HepG2 (cell line): ENCODE results near the gene RAPGEF6. TPM values are rescaled to one million over a fixed set of nuclear protein-coding genes. Genes with fewer than 3 reads are reported as not detected.
A peak's percentile ranks its signal among the peaks of the same experiment; 100 is the strongest.

ENCODE experiments used
- AGO1 ChIP-seq: fragments of 200-400 bp; formaldehyde crosslinking; IDR thresholded peaks from 2 replicates; pipeline ENCODE4 v1.6.1; 2017; ENCODE audit warnings: mild to moderate bottlenecking, low read depth, low read length, moderate library complexity; ENCODE audit not compliant: poor library complexity, severe bottlenecking
- EEA1 ChIP-seq: sonication (generic); formaldehyde crosslinking; IDR thresholded peaks from 2 replicates; pipeline ENCODE4 v1.5.1; 2020; ENCODE audit warnings: mild to moderate bottlenecking, missing genetic modification reagents, borderline replicate concordance
- FOXO1 ChIP-seq: sonication (generic); formaldehyde crosslinking; IDR thresholded peaks from 2 replicates; pipeline ENCODE4 v1.4.0; 2020; ENCODE audit warnings: missing genetic modification reagents
- HDAC1 ChIP-seq: sonication (generic); formaldehyde crosslinking; IDR thresholded peaks from 2 replicates; pipeline ENCODE4 v1.5.1; 2020; ENCODE audit warnings: mild to moderate bottlenecking, missing genetic modification reagents
- KLF15 ChIP-seq: sonication (generic); formaldehyde crosslinking; IDR thresholded peaks from 2 replicates; pipeline ENCODE4 v1.8.1; 2023; ENCODE audit warnings: borderline replicate concordance, mild to moderate bottlenecking, inconsistent platforms, missing genetic modification reagents, mixed read lengths
- SNRNP70 ChIP-seq: fragments of 200-400 bp; formaldehyde crosslinking; IDR thresholded peaks from 2 replicates; pipeline ENCODE4 v1.6.1; 2017; ENCODE audit warnings: mild to moderate bottlenecking, low read depth, low read length, moderate library complexity
- SOX5 ChIP-seq: IDR thresholded peaks from 2 replicates; pipeline ENCODE4 v1.6.1; 2016; ENCODE audit warnings: borderline replicate concordance
- SP1 ChIP-seq, 2 experiments: fragments of 450-650 bp in 1 of 2; sonication (generic) in 1 of 2; formaldehyde crosslinking in 1 of 2; IDR thresholded peaks; 2 replicates each; pipeline versions ENCODE4 v1.4.0 to v1.6.1; 2016 to 2020; ENCODE audit warnings: missing genetic modification reagents in 1 of 2
- TOPORS ChIP-seq: sonication (generic); formaldehyde crosslinking; IDR thresholded peaks from 2 replicates; pipeline ENCODE4 v1.8.0; 2023; ENCODE audit warnings: mild to moderate bottlenecking, missing genetic modification reagents
- ZEB1 ChIP-seq: IDR thresholded peaks from 2 replicates; pipeline ENCODE4 v1.6.1; 2012; ENCODE audit warnings: mild to moderate bottlenecking, low read depth, inconsistent platforms; ENCODE audit not compliant: insufficient replicate concordance
- ZFX ChIP-seq: sonication (generic); formaldehyde crosslinking; IDR thresholded peaks from 2 replicates; pipeline ENCODE4 v1.4.0; 2020; ENCODE audit warnings: mild to moderate bottlenecking, low read depth, missing genetic modification reagents, moderate library complexity
- ZMAT3 ChIP-seq: sonication (generic); formaldehyde crosslinking; conservative IDR thresholded peaks from 2 replicates; pipeline ENCODE4 v1.7.0; 2021; ENCODE audit warnings: missing genetic modification reagents
- ZNF101 ChIP-seq: sonication (generic); formaldehyde crosslinking; IDR thresholded peaks from 2 replicates; pipeline ENCODE4 v1.4.0; 2020; ENCODE audit warnings: mild to moderate bottlenecking, low read depth, missing genetic modification reagents, borderline replicate concordance
- ZNF143 ChIP-seq: sonication (generic); formaldehyde crosslinking; IDR thresholded peaks from 2 replicates; pipeline ENCODE4 v1.4.0; 2020; ENCODE audit warnings: missing genetic modification reagents
- ZNF878 ChIP-seq: sonication (generic); formaldehyde crosslinking; IDR thresholded peaks from 2 replicates; pipeline ENCODE4 v1.8.1; 2023; ENCODE audit warnings: mild to moderate bottlenecking, missing genetic modification reagents, moderate library complexity
- polyA plus RNA-seq, 8 experiments: library from polyadenylated mRNA; depleted of rRNA in 3 of 8; stranded (reverse) in 7 of 8; unstranded in 1 of 8; fragments of >200 nt; fragmentation: Illumina TruSeq in 4 of 8; extraction: Trizol in 4 of 8; gene quantifications; 2 replicates each; pipeline versions ENCODE4 v1.2.1 to v1.2.3, GENCODE V29; 2011 to 2016; ENCODE audit warnings: low read depth in 4 of 8, missing spikeins in 1 of 8, mixed read lengths in 1 of 8; ENCODE audit not compliant: insufficient read depth in 1 of 8
- total RNA-seq, 5 experiments: library from RNA; depleted of rRNA; stranded (reverse); fragments of >200 nt; fragmentation: Illumina TruSeq; extraction: Trizol; gene quantifications; 2 replicates each; pipeline ENCODE4 v1.2.3, GENCODE V29; 2016; ENCODE audit warnings: low read depth in 1 of 5
- TF ChIP-seq, protein P1 (sequence below): sonication (generic); formaldehyde crosslinking; conservative IDR thresholded peaks from 2 replicates; pipeline ENCODE4 v1.4.0; 2020; ENCODE audit warnings: mild to moderate bottlenecking, missing genetic modification reagents, moderate library complexity
- TF ChIP-seq, protein P2 (sequence below): sonication (generic); formaldehyde crosslinking; IDR thresholded peaks from 2 replicates; pipeline ENCODE4 v1.4.0; 2020; ENCODE audit warnings: mild to moderate bottlenecking, missing genetic modification reagents
- TF ChIP-seq, protein P3 (sequence below): IDR thresholded peaks from 2 replicates; pipeline ENCODE4 v1.6.1; 2016; ENCODE audit warnings: missing biosample characterization, missing genetic modification reagents, low read depth
- TF ChIP-seq, protein P4 (sequence below): sonication (generic); formaldehyde crosslinking; IDR thresholded peaks from 2 replicates; pipeline ENCODE4 v1.4.0; 2020; ENCODE audit warnings: mild to moderate bottlenecking, missing genetic modification reagents

Gene RAPGEF6
- total and polyA plus RNA-seq, 2 of the 13 experiments (the other 11 are each of a cell fraction or from before 2014, with no cell fraction given): 7.7 to 24.6 TPM

DNA sequence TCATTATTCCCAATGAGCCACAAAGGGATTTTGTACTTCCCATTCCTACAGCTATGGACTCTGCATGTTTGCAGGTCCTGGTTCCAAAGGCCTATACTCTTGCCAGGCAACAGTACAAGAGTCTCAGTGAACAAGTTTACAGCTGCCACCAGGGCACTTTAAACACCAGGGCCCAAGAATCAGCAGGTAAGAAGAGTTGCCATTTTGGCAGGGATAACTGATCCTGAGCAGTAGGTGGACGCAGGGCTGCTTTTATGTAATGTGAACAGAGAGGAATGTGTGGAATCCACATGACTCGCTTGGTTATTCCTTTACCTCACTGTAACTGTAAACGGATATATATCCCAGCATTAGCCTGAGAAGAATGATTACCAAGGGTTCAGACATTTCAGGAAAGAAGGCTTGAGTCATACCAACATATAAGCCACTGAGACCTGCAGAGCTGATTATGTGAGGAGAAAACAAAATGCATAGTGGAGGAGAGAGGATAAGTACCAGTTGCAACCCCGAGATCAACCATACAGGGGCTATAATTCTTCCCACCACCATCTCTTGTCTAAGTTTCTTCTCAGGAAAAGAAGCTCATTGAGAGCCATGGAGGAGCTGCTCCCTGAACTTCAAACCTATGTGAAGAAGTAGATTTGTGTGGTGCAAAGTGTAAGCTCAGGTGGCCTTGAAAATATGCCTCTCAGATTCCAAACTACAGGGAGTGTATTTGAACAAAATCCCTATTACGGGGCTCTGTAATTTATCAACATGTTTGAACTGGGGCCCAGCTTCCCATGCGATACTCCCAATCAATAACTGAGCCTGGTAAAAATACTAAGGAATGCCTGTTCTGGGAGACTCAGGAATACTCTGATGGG lies 24.6 kb downstream of the RAPGEF6 start (continued):
- no peak for TF ChIP-seq AGO1
- no peak for TF ChIP-seq SNRNP70
- no peak for TF ChIP-seq ZNF143 (CRISPR knock-in tag)
- TF ChIP-seq, protein P1, sequence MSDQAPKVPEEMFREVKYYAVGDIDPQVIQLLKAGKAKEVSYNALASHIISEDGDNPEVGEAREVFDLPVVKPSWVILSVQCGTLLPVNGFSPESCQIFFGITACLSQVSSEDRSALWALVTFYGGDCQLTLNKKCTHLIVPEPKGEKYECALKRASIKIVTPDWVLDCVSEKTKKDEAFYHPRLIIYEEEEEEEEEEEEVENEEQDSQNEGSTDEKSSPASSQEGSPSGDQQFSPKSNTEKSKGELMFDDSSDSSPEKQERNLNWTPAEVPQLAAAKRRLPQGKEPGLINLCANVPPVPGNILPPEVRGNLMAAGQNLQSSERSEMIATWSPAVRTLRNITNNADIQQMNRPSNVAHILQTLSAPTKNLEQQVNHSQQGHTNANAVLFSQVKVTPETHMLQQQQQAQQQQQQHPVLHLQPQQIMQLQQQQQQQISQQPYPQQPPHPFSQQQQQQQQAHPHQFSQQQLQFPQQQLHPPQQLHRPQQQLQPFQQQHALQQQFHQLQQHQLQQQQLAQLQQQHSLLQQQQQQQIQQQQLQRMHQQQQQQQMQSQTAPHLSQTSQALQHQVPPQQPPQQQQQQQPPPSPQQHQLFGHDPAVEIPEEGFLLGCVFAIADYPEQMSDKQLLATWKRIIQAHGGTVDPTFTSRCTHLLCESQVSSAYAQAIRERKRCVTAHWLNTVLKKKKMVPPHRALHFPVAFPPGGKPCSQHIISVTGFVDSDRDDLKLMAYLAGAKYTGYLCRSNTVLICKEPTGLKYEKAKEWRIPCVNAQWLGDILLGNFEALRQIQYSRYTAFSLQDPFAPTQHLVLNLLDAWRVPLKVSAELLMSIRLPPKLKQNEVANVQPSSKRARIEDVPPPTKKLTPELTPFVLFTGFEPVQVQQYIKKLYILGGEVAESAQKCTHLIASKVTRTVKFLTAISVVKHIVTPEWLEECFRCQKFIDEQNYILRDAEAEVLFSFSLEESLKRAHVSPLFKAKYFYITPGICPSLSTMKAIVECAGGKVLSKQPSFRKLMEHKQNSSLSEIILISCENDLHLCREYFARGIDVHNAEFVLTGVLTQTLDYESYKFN: peak; percentile 94
- peak; percentile 32; the same call in 1 of the 2 replicates for TF ChIP-seq SOX5 (CRISPR knock-in tag)
- TF ChIP-seq, protein P2, sequence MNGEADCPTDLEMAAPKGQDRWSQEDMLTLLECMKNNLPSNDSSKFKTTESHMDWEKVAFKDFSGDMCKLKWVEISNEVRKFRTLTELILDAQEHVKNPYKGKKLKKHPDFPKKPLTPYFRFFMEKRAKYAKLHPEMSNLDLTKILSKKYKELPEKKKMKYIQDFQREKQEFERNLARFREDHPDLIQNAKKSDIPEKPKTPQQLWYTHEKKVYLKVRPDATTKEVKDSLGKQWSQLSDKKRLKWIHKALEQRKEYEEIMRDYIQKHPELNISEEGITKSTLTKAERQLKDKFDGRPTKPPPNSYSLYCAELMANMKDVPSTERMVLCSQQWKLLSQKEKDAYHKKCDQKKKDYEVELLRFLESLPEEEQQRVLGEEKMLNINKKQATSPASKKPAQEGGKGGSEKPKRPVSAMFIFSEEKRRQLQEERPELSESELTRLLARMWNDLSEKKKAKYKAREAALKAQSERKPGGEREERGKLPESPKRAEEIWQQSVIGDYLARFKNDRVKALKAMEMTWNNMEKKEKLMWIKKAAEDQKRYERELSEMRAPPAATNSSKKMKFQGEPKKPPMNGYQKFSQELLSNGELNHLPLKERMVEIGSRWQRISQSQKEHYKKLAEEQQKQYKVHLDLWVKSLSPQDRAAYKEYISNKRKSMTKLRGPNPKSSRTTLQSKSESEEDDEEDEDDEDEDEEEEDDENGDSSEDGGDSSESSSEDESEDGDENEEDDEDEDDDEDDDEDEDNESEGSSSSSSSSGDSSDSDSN: no peak
- no peak for TF ChIP-seq KLF15 (CRISPR knock-in tag)
- TF ChIP-seq TOPORS (CRISPR knock-in tag): no peak
- TF ChIP-seq HDAC1 (CRISPR knock-in tag): peak; percentile 67
- TF ChIP-seq, protein P3, sequence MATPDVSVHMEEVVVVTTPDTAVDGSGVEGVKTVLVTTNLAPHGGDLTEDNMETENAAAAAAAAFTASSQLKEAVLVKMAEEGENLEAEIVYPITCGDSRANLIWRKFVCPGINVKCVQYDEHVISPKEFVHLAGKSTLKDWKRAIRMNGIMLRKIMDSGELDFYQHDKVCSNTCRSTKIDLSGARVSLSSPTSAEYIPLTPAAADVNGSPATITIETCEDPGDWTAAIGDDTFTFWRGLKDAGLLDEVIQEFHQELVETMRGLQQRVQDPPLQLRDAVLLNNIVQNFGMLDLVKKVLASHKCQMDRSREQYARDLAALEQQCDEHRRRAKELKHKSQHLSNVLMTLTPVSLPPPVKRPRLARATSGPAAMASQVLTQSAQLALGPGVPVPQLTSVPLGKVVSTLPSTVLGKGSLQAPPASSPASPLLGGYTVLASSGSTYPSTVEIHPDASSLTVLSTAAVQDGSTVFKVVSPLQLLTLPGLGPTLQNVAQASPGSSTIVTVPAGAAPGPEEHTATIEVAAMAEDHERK (CRISPR knock-in tag): no peak
- no peak for TF ChIP-seq ZNF101
- no peak for TF ChIP-seq ZNF878
- no peak for TF ChIP-seq SP1 (IDR thresholded peaks at IDR 0.05)
- TF ChIP-seq SP1 (CRISPR knock-in tag; IDR thresholded peaks at IDR 0.05): no peak
- no peak; the same call in 1 of the 2 replicates for TF ChIP-seq ZFX (CRISPR knock-in tag)
- TF ChIP-seq ZMAT3 (CRISPR knock-in tag): 0 out of 2 replicates have a peak, but pooled peaks have one; percentile 53
- no peak for TF ChIP-seq ZEB1
- TF ChIP-seq, protein P4, sequence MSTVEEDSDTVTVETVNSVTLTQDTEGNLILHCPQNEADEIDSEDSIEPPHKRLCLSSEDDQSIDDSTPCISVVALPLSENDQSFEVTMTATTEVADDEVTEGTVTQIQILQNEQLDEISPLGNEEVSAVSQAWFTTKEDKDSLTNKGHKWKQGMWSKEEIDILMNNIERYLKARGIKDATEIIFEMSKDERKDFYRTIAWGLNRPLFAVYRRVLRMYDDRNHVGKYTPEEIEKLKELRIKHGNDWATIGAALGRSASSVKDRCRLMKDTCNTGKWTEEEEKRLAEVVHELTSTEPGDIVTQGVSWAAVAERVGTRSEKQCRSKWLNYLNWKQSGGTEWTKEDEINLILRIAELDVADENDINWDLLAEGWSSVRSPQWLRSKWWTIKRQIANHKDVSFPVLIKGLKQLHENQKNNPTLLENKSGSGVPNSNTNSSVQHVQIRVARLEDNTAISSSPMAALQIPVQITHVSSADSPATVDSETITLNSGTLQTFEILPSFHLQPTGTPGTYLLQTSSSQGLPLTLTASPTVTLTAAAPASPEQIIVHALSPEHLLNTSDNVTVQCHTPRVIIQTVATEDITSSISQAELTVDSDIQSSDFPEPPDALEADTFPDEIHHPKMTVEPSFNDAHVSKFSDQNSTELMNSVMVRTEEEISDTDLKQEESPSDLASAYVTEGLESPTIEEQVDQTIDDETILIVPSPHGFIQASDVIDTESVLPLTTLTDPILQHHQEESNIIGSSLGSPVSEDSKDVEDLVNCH (CRISPR knock-in tag): no peak
- TF ChIP-seq EEA1: no peak
- TF ChIP-seq FOXO1 (CRISPR knock-in tag): 0 out of 2 replicates have a peak, but pooled peaks have one; percentile 30
